Fibroblast of peridontal ligament (primary cell): ENCODE measurements around the gene ADRB1.

ENCODE experiments used
- DNase-seq: peaks from one replicate; pipeline ENCODE4 v3.0.0-alpha.2; 2010; ENCODE audit errors: extremely low read depth

ADRB1 gene

GRCh38 chr10:114043532-114044246 is at the start of gene ADRB1:
ADRB1 (plus strand) TSS chr10:114043866; CDS start chr10:114044133, 267 bp downstream.
- no peak for DNase-seq

- no peak for DNase-seq
Measured at GRCh38 chr10:113995201-113995600, 48.5 kb upstream of the ADRB1 start.

GRCh38 chr10:113997428-113997827 is 46.2 kb upstream of the ADRB1 start:
- DNase-seq, result no peak

DNA sequence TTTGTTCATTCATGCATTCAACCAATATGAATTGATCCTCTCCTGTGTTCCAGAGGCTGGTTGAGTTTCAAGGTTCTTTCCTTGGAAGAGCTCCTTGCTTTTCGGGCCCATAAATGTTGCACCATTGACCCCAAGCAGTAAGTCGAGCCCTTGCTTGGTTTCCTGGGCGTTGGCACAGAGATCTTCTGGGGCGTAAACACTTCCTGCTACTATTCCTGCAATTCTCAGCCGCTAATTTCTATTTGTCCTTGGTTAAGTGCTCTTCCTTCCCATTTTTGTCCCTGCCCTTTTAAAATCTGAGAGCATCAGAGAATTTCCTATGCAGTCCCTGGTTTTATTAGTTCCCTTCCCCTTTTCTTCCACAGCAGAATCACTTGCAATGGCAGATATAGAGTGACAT is 44.1 kb upstream of the ADRB1 start:
- DNase-seq, result no peak

DNA sequence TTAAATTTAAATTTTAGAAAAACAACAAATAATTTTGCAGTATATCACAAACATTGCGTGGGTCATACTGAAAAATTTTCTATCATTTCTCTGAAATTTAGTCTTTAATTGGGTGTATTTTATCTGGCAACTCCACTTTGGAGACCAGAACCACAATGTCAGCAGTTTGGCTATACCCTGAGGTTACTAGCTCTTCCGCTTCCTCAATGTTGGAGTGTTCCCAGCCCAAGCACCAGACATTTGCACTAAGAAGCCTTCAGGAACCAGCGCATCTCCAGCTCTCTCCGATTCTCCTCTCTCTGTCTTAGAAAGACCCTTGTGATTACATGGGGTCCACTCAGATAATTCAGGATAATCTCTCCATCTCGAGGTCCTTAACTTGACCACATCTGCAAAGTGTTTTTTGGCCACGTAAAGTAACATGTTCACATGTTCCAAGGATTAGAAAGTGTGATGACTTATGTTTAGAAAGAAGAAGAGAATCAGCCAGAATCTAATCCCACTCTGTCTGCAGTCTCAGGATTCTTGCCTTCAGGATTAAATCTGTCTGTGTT is 43.1 kb upstream of the ADRB1 start:
- no peak for DNase-seq

- no peak for DNase-seq
Measured at GRCh38 chr10:114002422-114002821, 41.2 kb upstream of the ADRB1 start.

GRCh38 chr10:114003161-114003941 is 40.3 kb upstream of the ADRB1 start:
- no peak for DNase-seq

DNA sequence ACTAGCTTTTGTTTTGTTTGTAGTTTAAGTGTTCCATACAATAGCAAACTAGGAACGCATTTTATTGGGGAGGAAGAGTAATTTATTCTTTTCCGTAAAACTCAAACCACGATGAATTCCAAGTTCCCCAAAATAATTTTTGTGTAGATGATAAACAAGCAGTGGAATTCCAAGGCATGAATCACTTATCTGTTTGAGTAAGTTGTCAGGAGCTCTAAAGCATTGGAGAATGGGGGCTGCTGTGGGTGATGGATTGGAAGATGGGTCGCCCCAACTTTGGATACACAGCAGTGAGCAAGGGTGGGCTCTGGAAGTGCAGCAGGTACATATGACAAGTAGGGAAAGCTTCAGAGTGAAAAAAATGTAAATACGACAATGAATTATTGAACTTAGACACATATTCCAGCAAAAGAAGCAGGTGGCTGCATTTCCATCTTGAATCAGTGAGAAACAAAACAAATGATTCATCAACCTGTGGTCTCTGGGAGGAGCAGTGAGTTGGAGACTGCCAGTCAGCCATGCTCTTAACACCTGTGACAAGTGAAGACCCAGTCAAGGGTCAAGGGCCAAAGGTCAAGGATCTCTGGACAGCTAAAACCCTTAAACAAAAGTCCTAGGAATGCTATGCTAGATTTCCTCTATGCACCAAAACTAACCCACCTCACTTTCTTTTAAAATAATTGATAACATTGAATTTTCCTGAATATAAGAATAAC is 34.2 kb upstream of the ADRB1 start:
- DNase-seq, result no peak

DNA sequence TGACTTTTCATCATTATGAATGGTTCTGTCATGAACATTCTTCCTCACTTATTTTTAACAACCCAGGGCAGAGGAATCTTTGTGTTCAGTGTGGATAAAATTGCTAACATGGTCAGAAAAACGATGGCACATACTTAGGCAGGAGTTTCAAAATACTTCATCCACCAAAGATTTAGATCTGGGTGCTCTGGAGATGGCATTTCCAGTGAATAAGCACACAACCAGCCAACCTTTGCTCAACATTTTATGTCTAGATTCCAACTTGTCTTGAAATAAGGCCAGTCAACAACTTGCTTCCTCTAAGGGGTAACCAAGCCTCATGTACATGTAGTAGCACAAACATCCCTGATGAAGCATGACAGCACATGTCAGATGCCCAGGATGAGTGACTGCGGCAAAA is 33.4 kb upstream of the ADRB1 start:
- no peak for DNase-seq

DNA sequence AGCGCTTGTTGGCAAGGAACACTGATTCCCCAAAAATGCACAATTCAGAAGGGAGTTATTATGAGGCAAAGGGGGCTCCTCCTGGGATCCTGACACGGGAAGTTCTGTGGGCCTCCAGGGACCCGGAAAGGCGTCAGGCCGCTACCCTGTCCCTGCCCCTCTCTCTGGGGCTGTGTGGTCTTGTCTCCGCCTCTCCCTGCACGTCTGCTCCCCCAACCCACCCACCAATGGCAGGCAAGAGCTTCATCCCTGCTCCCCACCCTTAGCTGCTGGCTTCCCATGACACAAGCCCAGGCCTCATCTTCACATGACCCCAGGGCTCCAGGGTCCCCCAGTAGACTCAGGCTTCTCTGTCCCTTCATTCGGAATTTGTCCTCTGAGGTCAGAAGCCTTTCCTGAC is 31.0 kb upstream of the ADRB1 start:
- no peak for DNase-seq

DNA sequence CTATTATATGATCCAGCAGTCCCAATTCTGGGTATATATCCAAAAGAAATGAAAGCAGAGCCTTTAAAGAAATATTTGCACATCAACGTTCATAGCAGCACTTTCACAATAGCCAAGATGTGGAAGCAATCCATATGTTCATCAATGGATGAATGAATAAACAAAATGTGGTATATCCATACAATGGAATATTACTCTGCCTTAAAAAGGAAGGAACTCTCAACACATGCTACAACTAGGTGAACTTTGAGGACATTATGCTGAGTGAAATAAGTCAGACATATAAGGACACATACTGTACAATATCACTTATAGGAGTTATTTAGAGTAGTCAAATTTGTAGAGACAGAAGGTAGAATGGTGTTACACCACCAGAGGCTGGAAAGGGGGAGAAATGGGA is 28.0 kb upstream of the ADRB1 start:
- DNase-seq, result no peak

DNA sequence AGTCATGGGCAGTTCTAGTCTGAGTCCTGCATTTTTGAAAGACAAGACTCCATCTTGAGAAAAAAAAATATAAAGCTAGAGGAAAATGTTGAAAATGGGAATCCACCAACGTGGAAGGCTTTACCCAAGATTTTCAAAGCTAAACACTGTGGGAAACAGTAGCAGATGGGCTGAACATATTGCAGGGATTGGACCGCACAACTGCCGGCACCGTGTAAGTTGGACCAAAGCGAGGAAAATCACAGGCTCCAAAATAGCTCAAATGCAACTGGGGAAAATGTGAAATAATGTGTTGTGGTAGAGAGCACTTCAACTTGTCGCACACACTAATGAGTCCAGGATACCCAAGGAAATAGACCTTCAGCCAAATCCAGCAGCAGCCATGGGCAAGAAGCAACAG is 26.4 kb upstream of the ADRB1 start:
- no peak for DNase-seq

DNA sequence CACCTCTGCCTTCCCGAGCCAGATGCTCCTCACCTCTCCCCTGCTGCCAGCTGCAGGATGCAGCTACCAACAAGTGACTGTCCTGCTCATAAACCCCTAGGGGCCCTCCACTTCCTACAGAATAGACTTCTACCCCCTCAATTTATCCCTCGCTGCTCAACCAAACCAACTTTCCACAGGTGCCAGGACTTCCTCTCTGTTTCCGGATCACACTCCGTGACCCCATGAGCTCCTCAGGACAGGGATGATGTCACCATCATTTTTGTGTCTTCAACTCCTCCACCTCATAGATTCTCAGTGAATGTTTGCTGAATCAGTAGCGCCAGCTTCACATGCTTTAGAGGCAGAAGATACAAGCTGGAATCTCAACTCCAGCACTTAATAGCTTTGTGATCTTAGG is 25.8 kb upstream of the ADRB1 start:
- no peak for DNase-seq

- no peak for DNase-seq
Measured at GRCh38 chr10:114019226-114019625, 24.4 kb upstream of the ADRB1 start.

DNA sequence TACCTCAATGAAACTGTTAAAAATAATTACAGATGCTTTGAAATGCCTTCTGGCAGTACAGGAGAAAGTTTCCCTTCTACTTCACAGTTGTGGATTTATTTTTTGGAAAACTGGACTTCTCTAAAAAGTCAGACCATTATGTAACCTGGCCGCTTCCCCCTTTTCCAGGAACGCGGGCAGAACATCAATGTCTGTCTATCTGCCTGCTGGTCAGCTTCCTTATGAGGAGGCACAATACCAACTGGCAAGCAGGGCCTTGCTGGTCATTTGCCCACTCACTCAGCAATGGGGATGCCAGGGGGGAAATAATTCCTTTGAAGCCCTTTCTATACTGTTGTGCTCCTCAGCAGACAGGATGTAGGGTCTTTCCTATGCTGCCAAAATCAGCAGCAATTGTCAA is 22.5 kb upstream of the ADRB1 start:
- DNase-seq, result no peak

DNA sequence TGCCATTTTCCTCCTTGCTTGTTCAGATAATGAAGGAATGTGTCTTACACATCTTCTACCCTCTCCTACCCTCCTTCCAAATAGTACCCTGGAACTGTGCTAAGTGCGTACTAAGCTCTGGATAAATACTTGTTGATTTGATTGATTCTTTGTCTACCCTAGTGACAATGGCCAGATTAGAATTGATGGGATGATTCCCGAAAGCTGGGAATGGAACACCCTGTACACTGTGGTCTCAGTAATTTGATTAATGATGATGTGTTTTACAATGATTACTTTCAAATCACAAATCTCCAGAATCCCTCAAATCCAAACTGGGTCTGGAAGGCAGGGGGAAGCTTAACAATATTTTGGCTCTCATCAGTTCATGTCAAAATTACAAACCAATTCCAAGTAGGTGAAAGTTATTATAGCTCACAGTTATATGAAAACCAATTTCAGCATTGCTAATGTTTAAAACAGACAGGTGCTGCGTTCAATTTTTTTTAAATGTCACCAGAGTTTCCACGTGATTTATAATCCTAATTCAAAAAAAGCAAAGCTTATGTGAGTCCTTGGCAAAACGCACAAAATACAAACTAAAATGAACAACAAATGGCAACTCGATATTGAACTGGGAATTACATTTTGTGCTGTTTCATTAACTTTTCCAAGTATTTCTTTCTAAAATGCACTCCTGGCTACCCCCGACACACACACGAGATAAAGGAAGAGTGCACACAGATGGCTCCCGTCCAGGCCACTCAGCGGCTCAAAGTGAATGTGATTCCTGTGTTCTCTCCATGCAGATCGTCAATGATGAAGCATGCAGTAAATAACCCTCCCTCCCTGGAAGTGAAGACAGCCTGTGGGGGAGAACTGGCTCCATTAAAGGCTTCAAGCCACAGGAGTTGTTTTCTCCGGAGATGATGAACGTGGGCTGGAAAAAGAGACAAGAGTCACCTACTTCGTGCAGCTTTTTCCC is 21.7 kb upstream of the ADRB1 start:
- no peak for DNase-seq

DNA sequence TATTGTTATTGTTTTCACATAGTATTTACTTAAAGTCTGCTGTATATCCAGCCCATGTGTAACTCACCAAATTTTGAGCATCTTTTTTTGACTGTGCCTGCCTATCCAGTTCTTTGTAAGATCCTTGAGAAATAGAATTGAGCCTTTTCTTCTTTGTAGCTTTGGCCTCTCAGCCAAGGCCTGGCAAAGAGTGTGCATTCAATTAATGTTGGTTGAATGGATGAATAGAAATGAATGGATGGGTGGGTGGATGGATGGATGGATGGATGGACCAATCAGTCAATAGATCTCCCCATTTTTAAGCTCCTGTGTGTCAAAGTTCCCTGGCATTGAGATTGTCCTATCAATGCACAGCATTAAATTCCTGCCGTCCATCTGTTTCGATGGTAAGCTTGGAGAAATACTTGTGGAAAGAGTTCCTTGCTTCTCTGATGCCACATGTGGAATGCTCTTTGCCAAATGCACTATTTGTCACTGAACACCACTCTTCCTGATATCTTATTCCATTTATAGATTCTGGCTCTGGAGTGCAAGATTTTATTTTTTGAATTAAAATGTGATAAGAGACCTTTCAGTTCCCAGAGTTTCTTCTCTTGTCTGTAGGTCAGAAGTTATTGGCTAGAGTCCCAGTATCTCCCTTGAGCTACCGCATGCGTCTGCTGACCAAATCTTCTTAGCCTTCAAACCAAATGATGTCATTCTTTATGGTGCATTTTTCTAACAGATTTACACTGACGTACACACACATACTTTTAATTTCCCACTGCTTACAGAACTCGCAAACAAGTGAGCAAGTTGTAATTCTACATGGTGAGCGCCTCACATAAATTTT is 20.7 kb upstream of the ADRB1 start:
- no peak for DNase-seq

DNA sequence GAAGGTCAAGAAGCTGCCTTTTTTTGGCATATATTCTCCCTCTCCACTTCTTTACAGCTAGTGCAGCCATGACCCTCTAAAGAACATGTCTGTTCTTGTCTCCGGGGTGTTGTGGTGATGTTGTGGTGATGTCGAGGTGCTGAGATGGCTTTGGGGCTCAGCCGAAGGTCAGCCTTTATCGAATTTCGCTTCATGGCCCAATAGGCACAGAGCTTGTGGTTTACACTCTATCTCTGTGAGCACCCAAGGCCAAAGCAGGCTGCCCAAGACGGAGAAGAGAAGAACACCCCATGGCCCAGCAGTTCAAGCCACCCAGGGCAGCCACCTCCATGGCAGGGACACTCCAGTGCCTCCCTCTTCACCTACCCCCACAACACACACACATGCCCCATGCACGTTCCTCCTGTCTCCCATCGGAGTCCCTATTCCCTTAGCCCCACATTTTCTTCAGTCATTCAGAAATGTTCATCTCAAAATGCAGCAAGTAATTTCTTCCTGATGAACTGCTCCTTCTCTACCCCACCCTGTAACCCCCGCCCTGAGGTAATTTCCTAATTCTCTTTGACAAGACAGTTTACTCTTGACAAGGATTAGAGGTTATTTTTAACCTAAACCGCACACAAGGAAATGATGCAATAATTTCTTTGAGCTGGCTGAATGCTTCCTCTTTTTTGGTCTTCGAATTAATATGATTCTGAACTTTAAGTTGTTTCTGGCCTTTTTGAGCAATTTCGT is 18.6 kb upstream of the ADRB1 start:
- DNase-seq, result no peak

- no peak for DNase-seq
Measured at GRCh38 chr10:114025611-114026130, 18.0 kb upstream of the ADRB1 start.
